HEK293T (cell line): ENCODE results near the gene PDF.

Source experiments
- BHLHE40 ChIP-seq: fragments of 450-650 bp; IDR thresholded peaks from 2 replicates; pipeline ENCODE4 v1.6.1; 2016; ENCODE audit warnings: mild to moderate bottlenecking, moderate library complexity, borderline replicate concordance
- ELF4 ChIP-seq: fragments of 450-650 bp; IDR thresholded peaks from 2 replicates; pipeline ENCODE4 v1.6.1; 2017; ENCODE audit warnings: antibody characterized with exemption
- FOXA1 ChIP-seq: fragments of 450-650 bp; IDR thresholded peaks from 2 replicates; pipeline ENCODE4 v1.6.1; 2016; ENCODE audit warnings: mild to moderate bottlenecking
- FOXK2 ChIP-seq: fragments of 450-650 bp; IDR thresholded peaks from 2 replicates; pipeline ENCODE4 v1.6.1; 2016; ENCODE audit warnings: mild to moderate bottlenecking
- FOXM1 ChIP-seq: fragments of 450-650 bp; IDR thresholded peaks from 2 replicates; pipeline ENCODE4 v1.6.1; 2017; ENCODE audit warnings: mild to moderate bottlenecking, borderline replicate concordance
- TARDBP ChIP-seq: fragments of 450-650 bp; IDR thresholded peaks from 2 replicates; pipeline ENCODE4 v1.6.1; 2016

GRCh38 chr16:69321080-69321479, 9.3 kb downstream of the PDF start:
- TF ChIP-seq FOXA1: no peak
- no peak for TF ChIP-seq FOXM1
- TF ChIP-seq ELF4: no peak
- TF ChIP-seq BHLHE40: no peak
- no peak for TF ChIP-seq FOXK2
- TF ChIP-seq TARDBP: no peak
